ENCODE data around the gene CRHR2. TPM values are rescaled to one million over a fixed set of nuclear protein-coding genes. Genes with fewer than 3 reads are reported as not detected.

Gene CRHR2
- total and polyA plus RNA-seq, 2 of the 4 experiments (the other 2 are of a cell fraction), result not detected

DNA sequence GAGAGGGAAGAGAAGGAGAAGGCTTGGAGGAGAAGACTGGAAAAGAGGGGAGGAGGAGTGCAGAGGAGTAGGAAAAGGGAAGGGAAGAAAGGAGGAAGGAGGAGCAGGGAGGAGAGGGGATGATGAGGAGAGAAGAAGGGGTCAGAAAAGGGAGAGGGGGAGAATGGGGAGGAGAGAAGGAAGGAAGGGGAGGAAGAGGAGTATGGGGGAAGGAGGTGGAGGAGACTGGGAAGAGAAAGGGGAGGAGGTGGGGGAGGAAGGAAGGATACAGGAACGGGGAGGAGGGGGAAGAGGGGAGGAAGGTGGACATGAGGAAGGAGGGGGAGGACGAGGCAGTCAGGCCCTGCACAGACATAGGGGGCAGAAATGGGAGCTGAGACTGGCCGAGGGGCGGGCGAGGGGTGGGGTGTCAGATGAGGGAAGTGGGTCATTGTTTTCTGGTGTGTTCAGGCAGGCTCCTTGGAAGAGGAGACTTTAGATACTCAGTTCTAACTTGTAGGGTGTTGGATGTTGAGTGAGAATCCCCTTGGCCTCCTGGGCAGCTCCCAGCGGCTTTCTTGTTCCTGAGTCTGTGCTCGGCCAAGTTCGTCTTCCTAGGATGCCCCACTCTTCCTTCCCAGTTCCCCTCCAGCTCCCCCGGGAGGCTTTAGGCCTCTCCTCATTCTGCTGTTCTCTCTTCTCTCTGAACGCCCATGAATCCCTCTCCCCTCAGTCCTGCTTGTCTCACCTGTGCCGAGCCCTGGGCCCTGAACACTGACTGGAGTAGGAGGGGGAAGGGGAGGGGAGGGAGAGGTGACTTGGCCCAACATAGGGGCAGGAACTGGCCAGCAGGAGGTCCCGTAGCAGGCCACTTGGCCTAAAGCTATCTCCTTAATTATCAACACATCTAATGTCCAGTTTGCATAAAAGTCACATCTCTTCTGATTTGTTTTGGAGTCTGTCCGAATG lies 12.8 kb upstream of the CRHR2 start (continued):
- TF ChIP-seq POLR2A (IDR thresholded peaks at IDR 0.05; ENCODE audit: low read depth, low read length), result no peak

DNA sequence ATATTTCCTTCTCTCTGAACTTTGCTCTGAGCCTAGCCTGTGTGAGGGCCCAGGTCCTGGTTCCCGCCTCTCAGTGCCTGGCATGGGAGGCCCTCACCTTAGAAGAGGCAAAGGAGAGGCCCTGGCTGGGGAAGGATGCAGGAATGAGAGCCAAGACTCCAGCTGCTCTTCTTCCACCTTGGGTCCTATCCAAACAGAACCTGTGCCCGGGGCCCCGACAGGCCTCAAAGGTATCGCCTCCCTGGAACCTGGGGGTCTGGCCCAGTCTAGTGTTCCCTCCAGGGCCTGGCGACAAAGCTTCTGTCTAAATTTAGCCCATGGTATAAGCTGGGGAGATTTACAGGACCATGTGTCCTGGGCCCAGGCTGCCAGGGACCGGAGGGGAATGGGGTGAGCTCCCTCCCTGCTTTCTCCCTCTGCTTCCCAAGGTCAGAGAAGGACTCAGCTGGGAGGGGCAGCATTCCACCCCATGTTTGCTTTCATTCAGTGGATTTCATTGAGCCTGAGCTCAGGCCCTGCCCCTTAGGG lies 12.0 kb upstream of the CRHR2 start:
- Histone ChIP-seq H4K8ac (ENCODE audit: low read depth in 2 of 2, low read length in 2 of 2) (no peak overlapping the region), H3K9me1 (ENCODE audit: insufficient read depth, low read length) (no peaks in the 10 kb centered on the region), H2AK9ac (replicated peaks; ENCODE audit: low read depth, low read length, poor library complexity) (no peak overlapping the region), H3K27ac (ENCODE audit: insufficient read depth, low read length) (no peak overlapping the region), H2BK120ac (ENCODE audit: low read depth, low read length) (no peak overlapping the region), H3K23ac (ENCODE audit: low read depth, low read length) (no peak overlapping the region), H2BK5ac (ENCODE audit: low read depth, low read length, poor library complexity, severe bottlenecking) (no peak overlapping the region), H3K27me3 (ENCODE audit: control insufficient read depth, insufficient read depth, low read length) (peaks cover 58% of the 10 kb centered on the region), H3K4me1 (ENCODE audit: control insufficient read depth, insufficient read depth, low read length) (no peaks in the 10 kb centered on the region), H3K4me2 (ENCODE audit: low read depth, low read length) (no peak overlapping the region), H4K91ac (ENCODE audit: insufficient read depth, low read depth, low read length) (no peak overlapping the region), H3K18ac (ENCODE audit: low read depth, low read length) (no peak overlapping the region), H2BK15ac (ENCODE audit: low read depth, low read length) (no peak overlapping the region), H4K20me1 (ENCODE audit: insufficient read depth, low read length) (no peaks in the 10 kb centered on the region), H3K4me3 (ENCODE audit: insufficient read depth, low read depth, low read length) (no peak overlapping the region), H3K4ac (ENCODE audit: low read depth, low read length) (no peak overlapping the region), H2AK5ac (ENCODE audit: low read depth, low read length) (no peak overlapping the region), H3K14ac (replicated peaks; ENCODE audit: low read depth, low read length) (no peak overlapping the region), H2BK20ac (ENCODE audit: low read depth, low read length) (no peak overlapping the region), H3K56ac (ENCODE audit: extremely low read depth, insufficient read depth, low read length) (no peak overlapping the region), H3K79me1 (ENCODE audit: low read depth in 1 of 2, low read length in 2 of 2) (no peaks in the 10 kb centered on the region), H4K5ac (ENCODE audit: low read depth, low read length) (no peak overlapping the region), H3K36me3 (ENCODE audit: control insufficient read depth, insufficient read depth, low read length) (no peaks in the 10 kb centered on the region), H3K9ac (ENCODE audit: low read depth, low read length) (no peak overlapping the region), H2AFZ (replicated peaks; ENCODE audit: low read length, poor library complexity) (no peak overlapping the region), H3K9me3 (ENCODE audit: control insufficient read depth, insufficient read depth, low read length) (no peaks in the 10 kb centered on the region)
- DNase-seq, result no peak
- in situ Hi-C loops (cut with MboI; ENCODE audit: low sequenced_read_pairs) (no loop called here), dilution Hi-C loops (cut with HindIII; ENCODE audit: low sequenced_read_pairs, unreplicated experiment) (no loop called here), intact Hi-C loops (cut with micrococcal nuclease) (no loop called here)
- TF ChIP-seq RFX5 (IDR thresholded peaks at IDR 0.05; ENCODE audit: low read depth, low read length) (no peak), BHLHE40 (IDR thresholded peaks at IDR 0.05; ENCODE audit: low read depth, low read length) (no peak), CHD1 (IDR thresholded peaks at IDR 0.05; ENCODE audit: low read depth, low read length) (no peak), RCOR1 (IDR thresholded peaks at IDR 0.05; ENCODE audit: insufficient replicate concordance, low read length) (no peak)
- TF ChIP-seq, protein P1, sequence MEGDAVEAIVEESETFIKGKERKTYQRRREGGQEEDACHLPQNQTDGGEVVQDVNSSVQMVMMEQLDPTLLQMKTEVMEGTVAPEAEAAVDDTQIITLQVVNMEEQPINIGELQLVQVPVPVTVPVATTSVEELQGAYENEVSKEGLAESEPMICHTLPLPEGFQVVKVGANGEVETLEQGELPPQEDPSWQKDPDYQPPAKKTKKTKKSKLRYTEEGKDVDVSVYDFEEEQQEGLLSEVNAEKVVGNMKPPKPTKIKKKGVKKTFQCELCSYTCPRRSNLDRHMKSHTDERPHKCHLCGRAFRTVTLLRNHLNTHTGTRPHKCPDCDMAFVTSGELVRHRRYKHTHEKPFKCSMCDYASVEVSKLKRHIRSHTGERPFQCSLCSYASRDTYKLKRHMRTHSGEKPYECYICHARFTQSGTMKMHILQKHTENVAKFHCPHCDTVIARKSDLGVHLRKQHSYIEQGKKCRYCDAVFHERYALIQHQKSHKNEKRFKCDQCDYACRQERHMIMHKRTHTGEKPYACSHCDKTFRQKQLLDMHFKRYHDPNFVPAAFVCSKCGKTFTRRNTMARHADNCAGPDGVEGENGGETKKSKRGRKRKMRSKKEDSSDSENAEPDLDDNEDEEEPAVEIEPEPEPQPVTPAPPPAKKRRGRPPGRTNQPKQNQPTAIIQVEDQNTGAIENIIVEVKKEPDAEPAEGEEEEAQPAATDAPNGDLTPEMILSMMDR (conservative IDR thresholded peaks at IDR 0.05; ENCODE audit: low read depth, low read length), result no peak
- TF ChIP-seq, protein P2, sequence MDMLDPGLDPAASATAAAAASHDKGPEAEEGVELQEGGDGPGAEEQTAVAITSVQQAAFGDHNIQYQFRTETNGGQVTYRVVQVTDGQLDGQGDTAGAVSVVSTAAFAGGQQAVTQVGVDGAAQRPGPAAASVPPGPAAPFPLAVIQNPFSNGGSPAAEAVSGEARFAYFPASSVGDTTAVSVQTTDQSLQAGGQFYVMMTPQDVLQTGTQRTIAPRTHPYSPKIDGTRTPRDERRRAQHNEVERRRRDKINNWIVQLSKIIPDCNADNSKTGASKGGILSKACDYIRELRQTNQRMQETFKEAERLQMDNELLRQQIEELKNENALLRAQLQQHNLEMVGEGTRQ (IDR thresholded peaks at IDR 0.05; ENCODE audit: low read depth, low read length), result no peak
- ChIA-PET POLR2A (ENCODE audit: unreplicated experiment) (no interaction called here), CTCF (no interaction called here)
- BruUV-seq (replicated peaks), result no TSS peak
- ATAC-seq (ENCODE audit: low read depth), result no peak
- no CpG with 5 or more reads among the region's 6 CpGs for WGBS, 2 experiments (ENCODE audit: extremely low coverage in 2 of 2, insufficient read length in 1 of 2)
